Measurements from ENCODE around the gene COX4I1.

COX4I1 gene

GRCh38 chr16:85824161-85825135 lies 25.0 kb downstream of the COX4I1 start:
- Histone ChIP-seq H3K27ac (ENCODE audit: low read depth, low read length, severe bottlenecking) (no peak overlapping the region), H3K36me3 (ENCODE audit: control insufficient read depth, insufficient read depth, low read length) (no peaks in the 10 kb centered on the region), H3K9me3 (ENCODE audit: control insufficient read depth, low read length) (no peaks in the 10 kb centered on the region), H3K4me3 (ENCODE audit: extremely low read depth, insufficient read depth, low read length, poor library complexity, severe bottlenecking) (no peak overlapping the region), H3K4me1 (ENCODE audit: control insufficient read depth, insufficient read depth, low read length, poor library complexity, severe bottlenecking) (no peaks in the 10 kb centered on the region)
- 79 to 90% methylated on average over 17 to 20 of the region's 20 CpGs for WGBS, 2 experiments (ENCODE audit: insufficient coverage in 2 of 2)

GRCh38 chr16:85825326-85825725 lies 25.8 kb downstream of the COX4I1 start:
- Histone ChIP-seq H3K4me1 (ENCODE audit: control insufficient read depth, insufficient read depth, low read length, poor library complexity, severe bottlenecking) (no peaks in the 10 kb centered on the region), H3K27ac (ENCODE audit: low read depth, low read length, severe bottlenecking) (no peak overlapping the region), H3K36me3 (ENCODE audit: control insufficient read depth, insufficient read depth, low read length) (no peaks in the 10 kb centered on the region), H3K9me3 (ENCODE audit: control insufficient read depth, low read length) (no peaks in the 10 kb centered on the region), H3K4me3 (ENCODE audit: extremely low read depth, insufficient read depth, low read length, poor library complexity, severe bottlenecking) (no peak overlapping the region)
- WGBS, 2 experiments (ENCODE audit: insufficient coverage in 2 of 2) = 71 to 83% methylated on average over 5 to 7 of the region's 9 CpGs

GRCh38 chr16:85826686-85827247 lies 27.3 kb downstream of the COX4I1 start:
- Histone ChIP-seq H3K9me3 (ENCODE audit: control insufficient read depth, low read length) (no peaks in the 10 kb centered on the region), H3K27ac (ENCODE audit: low read depth, low read length, severe bottlenecking) (no peak overlapping the region), H3K4me1 (ENCODE audit: control insufficient read depth, insufficient read depth, low read length, poor library complexity, severe bottlenecking) (no peaks in the 10 kb centered on the region), H3K36me3 (ENCODE audit: control insufficient read depth, insufficient read depth, low read length) (no peaks in the 10 kb centered on the region), H3K4me3 (ENCODE audit: extremely low read depth, insufficient read depth, low read length, poor library complexity, severe bottlenecking) (no peak overlapping the region)
- 89 to 90% methylated on average over 12 to 16 of the region's 16 CpGs for WGBS, 2 experiments (ENCODE audit: insufficient coverage in 2 of 2)

GRCh38 chr16:85828166-85828565 lies 28.7 kb downstream of the COX4I1 start:
- Histone ChIP-seq H3K36me3 (ENCODE audit: control insufficient read depth, insufficient read depth, low read length) (no peaks in the 10 kb centered on the region), H3K4me3 (ENCODE audit: extremely low read depth, insufficient read depth, low read length, poor library complexity, severe bottlenecking) (no peak overlapping the region), H3K9me3 (ENCODE audit: control insufficient read depth, low read length) (no peaks in the 10 kb centered on the region), H3K4me1 (ENCODE audit: control insufficient read depth, insufficient read depth, low read length, poor library complexity, severe bottlenecking) (no peaks in the 10 kb centered on the region), H3K27ac (ENCODE audit: low read depth, low read length, severe bottlenecking) (no peak overlapping the region)
- 84 to 91% methylated on average over 3 to 8 of the region's 9 CpGs for WGBS, 2 experiments (ENCODE audit: insufficient coverage in 2 of 2)

- WGBS, 2 experiments (ENCODE audit: insufficient coverage in 2 of 2) = 90 to 96% methylated on average over 8 to 9 of the region's 15 CpGs
Observed at GRCh38 chr16:85829171-85829719, 29.8 kb downstream of the COX4I1 start.

GRCh38 chr16:85829751-85830445 lies 30.4 kb downstream of the COX4I1 start:
- no peaks in the 10 kb centered on the region for H3K36me3 ChIP-seq (ENCODE audit: control insufficient read depth, insufficient read depth, low read length)
- H3K9me3 ChIP-seq (ENCODE audit: control insufficient read depth, low read length) = no peaks in the 10 kb centered on the region
- no peaks in the 10 kb centered on the region for H3K4me1 ChIP-seq (ENCODE audit: control insufficient read depth, insufficient read depth, low read length, poor library complexity, severe bottlenecking)
- H3K27ac ChIP-seq (ENCODE audit: low read depth, low read length, severe bottlenecking) = no peak overlapping the region
- 86 to 87% methylated on average over 20 to 24 of the region's 24 CpGs for WGBS, 2 experiments (ENCODE audit: insufficient coverage in 2 of 2)
- no peak overlapping the region for H3K4me3 ChIP-seq (ENCODE audit: extremely low read depth, insufficient read depth, low read length, poor library complexity, severe bottlenecking)

More at GRCh38 chr16:85829171-85829719, 29.8 kb downstream of the COX4I1 start:
- Histone ChIP-seq H3K36me3 (ENCODE audit: control insufficient read depth, insufficient read depth, low read length) (no peaks in the 10 kb centered on the region), H3K4me1 (ENCODE audit: control insufficient read depth, insufficient read depth, low read length, poor library complexity, severe bottlenecking) (no peaks in the 10 kb centered on the region), H3K27ac (ENCODE audit: low read depth, low read length, severe bottlenecking) (no peak overlapping the region), H3K9me3 (ENCODE audit: control insufficient read depth, low read length) (no peaks in the 10 kb centered on the region), H3K4me3 (ENCODE audit: extremely low read depth, insufficient read depth, low read length, poor library complexity, severe bottlenecking) (no peak overlapping the region)

- Histone ChIP-seq H3K36me3 (ENCODE audit: control insufficient read depth, insufficient read depth, low read length) (no peaks in the 10 kb centered on the region), H3K4me3 (ENCODE audit: extremely low read depth, insufficient read depth, low read length, poor library complexity, severe bottlenecking) (no peak overlapping the region), H3K27ac (ENCODE audit: low read depth, low read length, severe bottlenecking) (no peak overlapping the region), H3K4me1 (ENCODE audit: control insufficient read depth, insufficient read depth, low read length, poor library complexity, severe bottlenecking) (no peaks in the 10 kb centered on the region), H3K9me3 (ENCODE audit: control insufficient read depth, low read length) (no peaks in the 10 kb centered on the region)
- 80 to 94% methylated on average over 1 to 3 of the region's 9 CpGs for WGBS, 2 experiments (ENCODE audit: insufficient coverage in 2 of 2)
Observed at GRCh38 chr16:85830821-85831220, 31.3 kb downstream of the COX4I1 start.

GRCh38 chr16:85832570-85833218 lies 33.2 kb downstream of the COX4I1 start:
- H3K4me3 ChIP-seq (ENCODE audit: extremely low read depth, insufficient read depth, low read length, poor library complexity, severe bottlenecking) = no peak overlapping the region
- H3K9me3 ChIP-seq (ENCODE audit: control insufficient read depth, low read length) = no peaks in the 10 kb centered on the region
- no peak overlapping the region for H3K27ac ChIP-seq (ENCODE audit: low read depth, low read length, severe bottlenecking)
- no peaks in the 10 kb centered on the region for H3K4me1 ChIP-seq (ENCODE audit: control insufficient read depth, insufficient read depth, low read length, poor library complexity, severe bottlenecking)
- WGBS, 2 experiments (ENCODE audit: insufficient coverage in 2 of 2) = 71 to 81% methylated on average over 21 of the region's 21 CpGs
- no peaks in the 10 kb centered on the region for H3K36me3 ChIP-seq (ENCODE audit: control insufficient read depth, insufficient read depth, low read length)

- WGBS, 2 experiments (ENCODE audit: insufficient coverage in 2 of 2) = 90% methylated on average over 14 of the region's 22 CpGs
- Histone ChIP-seq H3K9me3 (ENCODE audit: control insufficient read depth, low read length) (no peaks in the 10 kb centered on the region), H3K4me3 (ENCODE audit: extremely low read depth, insufficient read depth, low read length, poor library complexity, severe bottlenecking) (no peak overlapping the region), H3K4me1 (ENCODE audit: control insufficient read depth, insufficient read depth, low read length, poor library complexity, severe bottlenecking) (no peaks in the 10 kb centered on the region), H3K36me3 (ENCODE audit: control insufficient read depth, insufficient read depth, low read length) (no peaks in the 10 kb centered on the region), H3K27ac (ENCODE audit: low read depth, low read length, severe bottlenecking) (no peak overlapping the region)
Observed at GRCh38 chr16:85833219-85833920, 33.9 kb downstream of the COX4I1 start.

- WGBS, 2 experiments (ENCODE audit: insufficient coverage in 2 of 2) = 81 to 87% methylated on average over 3 to 5 of the region's 5 CpGs
- H3K9me3 ChIP-seq (ENCODE audit: control insufficient read depth, low read length) = no peaks in the 10 kb centered on the region
- no peak overlapping the region for H3K4me3 ChIP-seq (ENCODE audit: extremely low read depth, insufficient read depth, low read length, poor library complexity, severe bottlenecking)
- H3K4me1 ChIP-seq (ENCODE audit: control insufficient read depth, insufficient read depth, low read length, poor library complexity, severe bottlenecking) = no peaks in the 10 kb centered on the region
- no peaks in the 10 kb centered on the region for H3K36me3 ChIP-seq (ENCODE audit: control insufficient read depth, insufficient read depth, low read length)
- H3K27ac ChIP-seq (ENCODE audit: low read depth, low read length, severe bottlenecking) = no peak overlapping the region
Observed at GRCh38 chr16:85834741-85835140, 35.2 kb downstream of the COX4I1 start.
